GM19351 (cell line): Measurements from ENCODE around the gene SENP1.
"Not testable (repeated sequence)": the region's sequence is repeated elsewhere in the genome, so short reads cannot be mapped to it uniquely, and the experiment has no call there.

Experiments
- ATAC-seq: cut with Tn5 transposase; IDR thresholded peaks from one replicate; pipeline ENCODE4 v1.9.1; 2021; ENCODE audit warnings: mild to moderate bottlenecking, moderate library complexity; ENCODE audit not compliant: unreplicated experiment

The SENP1 gene

GRCh38 chr12:48105867-48106680 is at the start of gene SENP1:
Gene SENP1 (minus strand): TSS chr12:48106079. CDS start chr12:48101472, 4,607 bp downstream.
- ATAC-seq, result peak; percentile 72

DNA sequence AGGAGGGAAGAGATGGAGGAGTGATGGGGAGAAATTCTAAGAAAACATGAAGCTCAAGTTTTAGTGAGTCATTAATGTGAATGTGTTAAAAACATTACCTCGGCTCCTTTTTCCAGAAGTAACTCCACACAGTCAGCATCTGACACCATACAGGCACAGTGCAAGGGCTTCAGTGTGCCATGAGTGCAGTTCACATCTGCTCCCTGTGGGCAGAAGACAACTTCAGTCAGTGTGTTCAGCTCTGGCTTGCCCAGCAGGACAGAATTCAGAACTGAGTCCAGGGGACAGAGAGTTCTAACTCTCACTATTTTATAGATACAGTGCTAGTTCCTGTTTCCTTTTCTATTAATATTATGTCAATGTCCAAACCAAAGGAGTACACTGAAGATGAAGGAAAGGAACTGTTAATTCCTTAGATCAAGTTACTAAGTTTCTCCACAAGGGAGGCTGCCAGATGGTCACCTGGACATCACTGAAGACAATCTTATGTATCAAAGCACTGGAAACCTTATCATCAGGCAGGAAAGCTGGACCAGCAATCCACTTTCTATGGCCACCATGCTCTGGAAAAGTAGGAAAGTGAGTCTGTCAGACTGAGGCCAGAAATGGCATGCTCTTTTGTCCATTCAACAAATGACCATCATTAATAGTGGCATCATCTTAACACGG is 45.4 kb upstream of the SENP1 start:
- ATAC-seq, result no peak

DNA sequence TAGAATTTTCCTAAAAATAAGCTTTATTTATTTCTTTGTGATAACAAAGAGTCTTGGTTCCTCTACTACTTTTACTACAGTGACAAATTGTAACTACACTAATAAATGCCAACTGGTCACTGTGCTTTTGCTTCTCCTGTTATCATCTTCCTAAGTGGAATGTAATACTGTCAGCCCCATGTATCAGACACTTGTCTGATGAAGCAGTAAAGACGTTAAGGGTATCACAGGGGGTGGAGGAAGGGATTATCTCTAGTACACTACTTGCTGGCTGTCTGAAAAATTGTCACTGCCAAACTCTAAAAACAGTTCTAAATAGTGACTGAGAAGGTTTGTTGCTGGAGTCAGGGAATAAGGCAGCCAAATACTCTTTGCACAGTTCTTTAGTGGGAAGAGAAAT is 40.1 kb upstream of the SENP1 start:
- no peak for ATAC-seq

GRCh38 chr12:48143898-48144297 is 38.0 kb upstream of the SENP1 start:
- ATAC-seq, result no peak

DNA sequence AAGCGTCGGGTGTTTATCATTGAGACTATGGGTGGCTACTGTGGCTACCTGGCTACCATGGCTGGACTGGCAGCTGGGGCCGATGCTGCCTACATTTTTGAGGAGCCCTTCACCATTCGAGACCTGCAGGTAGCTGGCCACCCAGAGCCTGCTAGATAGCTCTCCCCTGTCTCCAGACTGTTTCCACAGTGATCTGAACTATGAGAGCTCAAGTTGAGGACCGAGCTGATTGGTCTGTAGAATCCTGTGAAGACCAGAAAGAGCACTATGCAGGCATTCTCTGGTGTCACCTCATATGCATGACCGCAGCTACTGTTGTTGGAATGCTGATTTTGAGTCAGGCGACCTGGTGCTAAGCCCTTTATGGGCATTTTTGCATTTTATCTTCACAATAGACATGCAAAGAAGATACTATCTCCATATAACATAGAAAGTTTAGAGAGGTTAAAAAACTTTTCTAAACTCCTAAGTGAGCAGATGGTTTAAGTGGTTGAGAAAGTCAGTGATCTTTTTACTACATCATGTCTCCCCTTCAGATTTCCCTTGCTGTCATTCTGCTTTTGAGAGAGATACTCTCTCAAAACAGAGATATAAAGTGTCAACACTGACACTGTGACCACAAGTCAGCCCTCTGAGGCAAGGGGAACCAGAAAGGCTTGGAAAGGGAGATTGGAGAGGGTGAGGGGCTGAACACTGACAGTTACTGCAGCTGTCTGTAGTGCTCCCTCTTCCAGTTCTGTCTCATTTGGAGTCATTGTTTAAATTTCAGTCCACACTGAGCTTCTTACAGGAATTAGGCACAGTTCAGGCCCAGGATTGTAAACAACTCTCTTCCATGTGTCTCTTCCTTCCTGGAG is 37.2 kb upstream of the SENP1 start:
- no peak for ATAC-seq

DNA sequence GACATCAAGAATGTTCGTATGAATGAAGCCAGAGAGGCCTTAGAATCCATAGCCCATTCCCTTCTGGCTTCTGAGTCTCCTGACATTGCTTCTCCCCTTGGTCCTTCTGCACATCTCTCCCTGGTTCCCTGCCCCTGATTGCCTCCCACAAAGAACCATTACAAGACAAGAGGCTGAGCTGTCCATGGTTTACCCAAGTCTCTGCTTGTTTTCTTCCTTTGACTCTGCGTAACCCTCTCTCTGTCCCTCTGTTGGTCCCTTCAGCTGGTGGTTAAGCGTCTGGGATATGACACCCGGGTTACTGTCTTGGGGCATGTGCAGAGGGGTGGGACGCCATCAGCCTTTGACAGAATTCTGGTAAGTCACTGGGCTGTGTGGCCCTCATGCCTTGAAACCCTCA is 29.1 kb upstream of the SENP1 start:
- no peak for ATAC-seq

- no peak for ATAC-seq
These were observed 26.9 kb upstream of the SENP1 start for GRCh38 chr12:48132826-48133225.

- no peak for ATAC-seq
These were observed 25.6 kb upstream of the SENP1 start for GRCh38 chr12:48131517-48131916.

DNA sequence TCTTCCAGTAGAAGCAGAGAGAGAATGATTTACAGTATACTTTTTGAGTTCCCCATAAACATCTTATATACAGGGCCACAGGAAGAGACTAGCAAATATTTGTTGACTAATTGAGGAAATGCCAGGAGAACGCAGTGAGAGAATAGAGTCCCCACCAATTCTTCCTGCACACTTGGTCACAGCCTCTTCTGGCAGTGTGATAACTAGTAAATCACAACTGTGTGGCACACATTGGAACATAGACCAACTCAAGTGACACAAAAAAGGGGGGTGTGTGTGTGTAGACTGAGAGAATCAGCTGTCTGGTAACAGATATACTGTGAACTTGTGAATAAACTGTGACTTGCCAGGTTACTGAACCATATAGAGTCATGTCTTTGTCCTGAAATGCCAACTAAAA is 23.5 kb upstream of the SENP1 start:
- no peak for ATAC-seq

DNA sequence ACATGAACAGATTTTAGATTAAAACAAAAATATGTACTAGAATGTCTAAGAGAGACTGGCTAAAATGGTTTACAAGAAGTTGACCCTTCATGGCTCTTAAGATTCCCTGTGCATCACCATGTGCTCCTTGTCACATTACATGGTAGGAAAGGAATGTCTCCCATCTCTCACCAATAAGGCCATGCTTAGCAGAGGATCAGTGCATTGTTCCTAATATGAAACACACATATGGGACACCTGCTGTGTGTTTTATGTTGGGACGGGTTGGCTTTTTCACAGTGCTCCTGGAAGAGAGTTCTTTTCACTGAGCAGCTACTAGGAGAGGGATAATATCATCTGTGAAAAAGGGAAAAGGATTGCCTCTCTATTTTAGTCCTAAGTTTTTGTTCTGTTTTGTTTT is 22.9 kb upstream of the SENP1 start:
- no peak for ATAC-seq

DNA sequence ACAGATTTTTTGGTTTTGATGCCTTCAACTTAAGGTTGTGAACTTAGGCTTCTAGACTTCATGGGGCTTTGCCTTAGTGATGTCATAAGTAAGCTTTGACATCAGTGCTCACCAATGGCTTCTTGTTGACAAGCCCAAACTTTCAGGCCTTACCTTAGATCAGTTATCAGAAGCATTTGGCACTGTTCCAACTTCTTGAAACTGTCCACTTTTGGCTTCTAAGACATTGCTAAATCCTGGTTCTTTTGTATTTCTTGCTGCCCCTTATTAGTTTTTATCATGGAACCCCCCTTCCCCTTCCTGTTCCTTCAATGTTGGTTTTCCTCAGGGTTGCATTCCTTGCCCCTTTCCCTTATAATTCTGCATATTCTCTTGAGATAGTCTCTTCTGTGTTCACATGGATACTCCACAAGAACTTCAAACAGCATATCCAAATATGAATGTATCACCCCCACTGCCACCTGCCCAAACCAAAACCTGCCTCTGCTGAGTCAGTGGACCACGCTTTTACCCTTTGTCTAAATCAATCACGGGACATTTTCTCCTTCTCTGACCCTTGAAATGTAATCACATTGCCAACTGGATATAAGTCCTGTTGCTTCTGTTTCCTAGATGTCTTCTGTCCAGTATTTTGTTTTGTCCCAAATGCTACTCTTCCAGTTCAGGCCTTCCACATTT is 21.2 kb upstream of the SENP1 start:
- no peak for ATAC-seq

DNA sequence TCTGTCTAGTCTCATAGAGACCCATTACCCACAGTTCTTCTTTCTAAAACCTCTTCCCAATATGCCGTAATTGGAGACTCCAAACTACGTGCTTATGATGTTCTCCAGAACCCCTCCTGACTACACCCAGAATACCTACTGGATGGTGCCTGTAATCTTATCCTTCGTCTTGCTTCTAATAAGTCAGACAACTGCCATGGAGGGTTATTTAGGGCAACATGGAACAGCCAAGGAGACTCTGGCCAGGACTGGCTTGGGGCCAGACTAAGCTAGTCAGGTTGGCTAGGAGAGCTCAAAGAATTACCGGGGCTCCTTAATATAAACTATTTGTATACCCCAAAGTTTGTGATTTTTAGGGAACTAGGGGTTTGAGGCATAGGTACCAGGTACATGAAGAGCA is 20.1 kb upstream of the SENP1 start:
- no peak for ATAC-seq

- not testable (repeated sequence) for ATAC-seq
These were observed 19.7 kb upstream of the SENP1 start for GRCh38 chr12:48125542-48125941.

GRCh38 chr12:48123169-48123568 is 17.3 kb upstream of the SENP1 start:
- no peak for ATAC-seq

DNA sequence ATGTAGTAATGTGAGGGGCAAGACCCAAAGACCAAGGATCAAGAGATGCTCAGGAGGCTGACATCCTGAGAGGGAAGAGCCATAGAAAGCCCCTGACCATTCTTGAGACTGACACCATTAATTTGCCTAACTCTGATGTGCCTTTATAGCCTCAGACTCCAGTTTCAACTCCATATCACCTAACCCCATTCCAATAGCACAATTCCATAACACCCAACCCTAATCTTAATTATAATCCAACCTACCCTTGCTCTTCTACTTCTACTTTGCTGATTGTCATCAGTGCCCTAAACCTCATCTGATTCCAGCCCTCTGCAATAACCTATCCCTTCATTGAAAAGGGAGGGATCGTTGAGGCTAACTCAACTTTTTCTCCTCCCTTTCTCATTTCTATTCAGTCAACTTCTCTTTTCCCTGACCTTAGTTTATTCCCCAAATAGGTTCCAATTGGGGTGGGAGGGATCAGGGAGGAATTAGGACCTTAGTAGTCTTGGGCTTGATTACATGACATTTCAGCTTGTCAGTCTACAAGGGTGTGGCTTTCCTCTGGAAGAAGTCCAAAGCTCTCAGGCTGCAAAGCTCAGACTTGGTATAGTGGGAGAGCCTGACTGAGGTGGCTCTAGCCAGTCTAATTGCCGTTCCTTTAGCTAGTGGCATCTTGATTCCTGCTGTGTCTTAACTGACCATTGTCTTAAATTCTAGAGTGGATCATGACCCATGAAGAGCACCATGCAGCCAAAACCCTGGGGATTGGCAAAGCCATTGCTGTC is 16.4 kb upstream of the SENP1 start:
- ATAC-seq, result no peak

GRCh38 chr12:48121522-48121921 is 15.6 kb upstream of the SENP1 start:
- no peak for ATAC-seq

- ATAC-seq, result no peak
These were observed 13.9 kb upstream of the SENP1 start for GRCh38 chr12:48119834-48120195.

DNA sequence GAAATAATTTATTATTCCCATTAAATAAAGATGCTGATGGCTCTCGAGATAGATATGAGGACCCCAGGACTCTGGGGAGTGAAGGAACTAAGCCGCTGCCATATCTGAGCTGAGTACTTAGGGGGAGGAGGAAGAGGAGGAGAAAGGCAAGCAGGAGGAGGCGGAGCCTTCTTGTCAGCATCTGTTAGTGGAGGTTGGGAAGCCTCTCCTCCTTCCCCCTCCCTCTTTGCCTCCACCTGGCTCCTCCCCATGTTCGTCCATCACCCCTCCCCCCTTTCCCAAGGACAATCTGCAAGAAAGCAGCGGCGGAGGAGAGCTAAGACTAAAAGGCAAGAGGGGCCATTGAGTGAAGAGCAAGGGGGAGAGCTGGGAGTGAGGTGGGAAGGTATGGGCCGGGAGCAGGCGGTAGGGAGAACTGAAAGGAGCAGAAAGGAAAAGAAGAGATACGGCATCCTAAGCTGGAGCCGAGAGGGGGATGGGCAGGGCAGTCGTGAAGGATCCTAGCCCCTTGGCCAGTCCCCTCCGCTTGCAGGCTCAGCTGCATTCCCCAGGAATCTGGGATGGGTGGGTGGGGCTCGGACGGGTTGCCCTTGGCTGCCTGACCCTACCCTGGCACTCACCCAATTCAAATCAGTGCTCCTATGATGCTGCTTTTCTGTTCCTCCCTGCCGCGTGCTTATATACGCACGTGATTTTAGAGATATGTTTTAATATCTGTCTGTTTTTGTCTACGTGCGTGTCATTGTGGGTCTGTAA is 13.4 kb upstream of the SENP1 start, which contains the start of gene PFKM:
Gene PFKM, plus strand, starts transcription at position 287 of the 756 bp plus-strand sequence. CDS start 3,411 bp downstream, outside the sequence.
- ATAC-seq, result peak; percentile 100

DNA sequence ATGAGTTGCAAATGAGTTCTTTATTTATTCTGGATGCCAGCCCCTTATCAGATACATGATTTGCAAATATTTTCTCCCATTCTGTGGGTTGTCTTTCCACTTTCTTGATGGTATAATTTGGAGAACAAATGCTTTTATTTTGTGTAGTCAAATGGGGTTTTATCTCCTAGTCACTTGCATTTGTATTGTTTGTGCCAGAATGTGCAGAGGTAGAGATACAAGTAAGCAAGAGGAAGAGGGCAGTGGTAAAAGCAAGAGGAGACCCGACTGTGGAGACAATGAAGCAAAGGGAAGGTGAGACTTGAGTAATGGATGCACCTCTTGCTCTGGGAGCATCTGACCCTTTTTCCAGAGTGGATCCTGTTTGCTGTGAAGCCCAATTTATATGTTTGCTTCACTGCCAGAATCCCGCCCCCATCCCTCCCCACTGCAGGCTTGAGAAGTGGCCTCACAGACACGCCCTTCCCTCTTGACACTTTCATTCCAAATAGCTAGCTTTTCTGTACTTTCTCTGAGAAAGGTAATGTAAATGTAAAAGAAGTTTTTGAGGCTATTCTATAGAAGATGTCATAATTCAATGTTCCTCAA is 12.5 kb upstream of the SENP1 start:
- ATAC-seq, result no peak
